ENCODE measurements around the gene PRKD2.

DNA sequence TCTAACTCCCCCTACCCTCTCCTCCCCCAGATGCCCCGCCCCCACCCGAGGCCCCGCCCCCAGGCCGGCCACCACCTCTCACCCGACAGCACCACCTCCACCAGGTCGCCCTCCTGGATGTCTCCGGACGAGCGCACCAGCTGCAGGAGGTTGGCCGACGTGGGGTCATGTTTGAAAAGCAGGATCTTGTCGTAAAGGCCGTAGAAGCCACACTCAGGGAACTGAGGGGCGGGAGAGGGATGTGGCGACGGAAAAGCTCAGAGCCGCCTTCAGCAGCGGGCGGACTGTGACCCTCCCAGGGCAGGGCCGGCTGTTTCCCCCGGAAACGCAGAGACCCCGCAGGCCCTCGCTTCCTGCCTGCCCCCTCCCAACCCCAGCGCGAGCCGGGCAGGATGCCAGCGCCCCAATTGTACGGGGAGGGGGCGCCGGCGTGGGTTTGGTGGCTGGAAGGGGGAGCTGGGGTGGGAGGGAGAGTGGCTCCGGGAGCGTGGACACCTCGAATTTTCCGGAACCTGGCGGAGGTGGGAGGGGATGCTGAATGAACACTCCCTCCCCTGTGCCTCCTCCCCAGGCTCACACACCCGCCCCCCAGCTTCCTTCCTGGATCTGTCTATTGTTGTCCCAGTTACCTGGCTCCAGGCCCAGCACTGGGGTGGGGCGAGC is 3.0 kb downstream of the PRKD2 start:
- TF ChIP-seq GATA3 (IDR thresholded peaks at IDR 0.05; ENCODE audit: low read depth, low read length) (no peak), GATA2 (IDR thresholded peaks at IDR 0.05; ENCODE audit: low read depth, low read length) (no peak)
